Measurements from ENCODE around the gene ELP2.

Gene ELP2

GRCh38 chr18:36152781-36153180 is 23.1 kb downstream of the ELP2 start:
- Histone ChIP-seq H3K79me1 (replicated peaks; ENCODE audit: low read length, poor library complexity, severe bottlenecking) (peaks cover 11% of the 10 kb centered on the region), H3K4me3 (ENCODE audit: insufficient read depth in 1 of 2, low read depth in 1 of 2, low read length in 2 of 2) (no peak overlapping the region), H2BK12ac (ENCODE audit: low read length in 2 of 2) (no peak overlapping the region), H2BK5ac (ENCODE audit: low read depth, low read length, poor library complexity, severe bottlenecking) (peak overlapping the region; percentile 100), H3K4me1 (ENCODE audit: control insufficient read depth, insufficient read depth, low read depth, low read length) (peaks cover 19% of the 10 kb centered on the region), H2AK5ac (ENCODE audit: low read length, severe bottlenecking) (peak overlapping the region; percentile 97), H3K9me3 (ENCODE audit: control insufficient read depth, low read length) (no peaks in the 10 kb centered on the region), H3K4me2 (ENCODE audit: low read length, poor library complexity, severe bottlenecking) (peak overlapping the region; percentile 59), H3K27me3 (ENCODE audit: control insufficient read depth in 1 of 2, insufficient read depth in 1 of 2, low read length in 2 of 2) (no peaks in the 10 kb centered on the region), H2AFZ (ENCODE audit: low read depth, low read length) (no peak overlapping the region), H3K36me3 (ENCODE audit: control insufficient read depth in 1 of 2, insufficient read depth in 2 of 2, low read depth in 1 of 2, low read length in 2 of 2) (peaks cover 15 to 73% of the 10 kb centered on the region in 2 experiments), H3K4ac (ENCODE audit: low read depth in 1 of 2, low read length in 2 of 2) (no peak overlapping the region), H4K91ac (ENCODE audit: low read length) (no peak overlapping the region), H3K18ac (ENCODE audit: low read depth in 1 of 2, low read length in 2 of 2) (no peak overlapping the region), H3K14ac (ENCODE audit: low read length in 2 of 2) (no peak overlapping the region), H4K8ac (ENCODE audit: low read length) (no peak overlapping the region), H3K9ac (ENCODE audit: low read length) (peak overlapping the region; percentile 86), H3K27ac (ENCODE audit: low read length, poor library complexity, severe bottlenecking) (peak overlapping the region; percentile 100), H3K23ac (ENCODE audit: low read length in 2 of 2) (no peak overlapping the region), H2BK15ac (ENCODE audit: low read depth, poor library complexity, severe bottlenecking) (no peak overlapping the region), H2BK120ac (ENCODE audit: low read depth, low read length) (no peak overlapping the region)
- DNase-seq: no peak
- no CpG with 5 or more reads among the region's 1 CpG for WGBS

DNA sequence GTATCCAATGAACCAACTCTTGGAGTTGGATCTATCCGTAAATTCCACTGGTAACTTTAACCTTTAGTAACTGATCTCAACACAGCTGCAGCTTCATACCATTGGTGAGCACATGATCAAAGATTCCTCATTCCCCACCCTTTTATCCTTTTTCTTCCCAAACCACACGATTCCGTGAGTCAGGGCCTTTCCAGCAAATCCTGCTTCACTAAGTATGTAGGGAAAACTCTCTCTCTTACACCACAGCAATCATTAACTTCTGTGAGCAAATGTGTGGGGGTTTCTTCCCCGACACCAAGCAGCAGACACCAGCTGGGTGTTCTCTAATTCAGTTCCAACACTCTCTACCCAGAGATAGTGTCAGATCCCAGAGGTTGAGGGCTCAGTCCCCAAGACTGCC is 23.5 kb downstream of the ELP2 start:
- no peaks in the 10 kb centered on the region for H3K27me3 ChIP-seq (ENCODE audit: control insufficient read depth in 1 of 2, insufficient read depth in 1 of 2, low read length in 2 of 2)
- no peaks in the 10 kb centered on the region for H3K9me3 ChIP-seq (ENCODE audit: control insufficient read depth, low read length)
- WGBS: 82% methylated on average over 4 of the region's 4 CpGs
- H4K8ac ChIP-seq (ENCODE audit: low read length): no peak overlapping the region
- H4K91ac ChIP-seq (ENCODE audit: low read length): no peak overlapping the region
- no peak overlapping the region for H3K4me3 ChIP-seq (ENCODE audit: insufficient read depth in 1 of 2, low read depth in 1 of 2, low read length in 2 of 2)
- H3K18ac ChIP-seq (ENCODE audit: low read depth in 1 of 2, low read length in 2 of 2): no peak overlapping the region
- no peak overlapping the region for H2AFZ ChIP-seq (ENCODE audit: low read depth, low read length)
- H3K4ac ChIP-seq (ENCODE audit: low read depth in 1 of 2, low read length in 2 of 2): no peak overlapping the region
- peaks cover 10% of the 10 kb centered on the region for H3K79me1 ChIP-seq (replicated peaks; ENCODE audit: low read length, poor library complexity, severe bottlenecking)
- H3K36me3 ChIP-seq (ENCODE audit: control insufficient read depth in 1 of 2, insufficient read depth in 2 of 2, low read depth in 1 of 2, low read length in 2 of 2): peaks cover 11 to 71% of the 10 kb centered on the region in 2 experiments
- H2BK15ac ChIP-seq (ENCODE audit: low read depth, poor library complexity, severe bottlenecking): no peak overlapping the region
- peak overlapping the region; percentile 35 for H3K4me2 ChIP-seq (ENCODE audit: low read length, poor library complexity, severe bottlenecking)
- H2AK5ac ChIP-seq (ENCODE audit: low read length, severe bottlenecking): peak overlapping the region; percentile 64
- H2BK120ac ChIP-seq (ENCODE audit: low read depth, low read length): no peak overlapping the region
- H3K4me1 ChIP-seq (ENCODE audit: control insufficient read depth, insufficient read depth, low read depth, low read length): peaks cover 18% of the 10 kb centered on the region
- H2BK5ac ChIP-seq (ENCODE audit: low read depth, low read length, poor library complexity, severe bottlenecking): peak overlapping the region; percentile 90
- H3K9ac ChIP-seq (ENCODE audit: low read length): peak overlapping the region; percentile 86
- no peak overlapping the region for H3K14ac ChIP-seq (ENCODE audit: low read length in 2 of 2)
- H3K23ac ChIP-seq (ENCODE audit: low read length in 2 of 2): no peak overlapping the region
- peak overlapping the region; percentile 100 for H3K27ac ChIP-seq (ENCODE audit: low read length, poor library complexity, severe bottlenecking)
- no peak overlapping the region for H2BK12ac ChIP-seq (ENCODE audit: low read length in 2 of 2)
- peak; percentile 67 for DNase-seq

- Histone ChIP-seq H2BK120ac (ENCODE audit: low read depth, low read length) (no peak overlapping the region), H3K27me3 (ENCODE audit: control insufficient read depth in 1 of 2, insufficient read depth in 1 of 2, low read length in 2 of 2) (no peaks in the 10 kb centered on the region)
These were observed 24.1 kb downstream of the ELP2 start for GRCh38 chr18:36153771-36154170.

GRCh38 chr18:36155851-36156757 is 26.4 kb downstream of the ELP2 start:
- no peak overlapping the region for H3K4me3 ChIP-seq (ENCODE audit: insufficient read depth in 1 of 2, low read depth in 1 of 2, low read length in 2 of 2)
- H3K4me1 ChIP-seq (ENCODE audit: control insufficient read depth, insufficient read depth, low read depth, low read length): peaks cover 15% of the 10 kb centered on the region
- H3K14ac ChIP-seq (ENCODE audit: low read length in 2 of 2): no peak overlapping the region
- H2BK5ac ChIP-seq (ENCODE audit: low read depth, low read length, poor library complexity, severe bottlenecking): peak overlapping the region; percentile 81
- no peaks in the 10 kb centered on the region for H3K9me3 ChIP-seq (ENCODE audit: control insufficient read depth, low read length)
- H2AFZ ChIP-seq (ENCODE audit: low read depth, low read length): no peak overlapping the region
- H2AK5ac ChIP-seq (ENCODE audit: low read length, severe bottlenecking): peak overlapping the region; percentile 99
- no peak overlapping the region for H3K4ac ChIP-seq (ENCODE audit: low read depth in 1 of 2, low read length in 2 of 2)
- H4K8ac ChIP-seq (ENCODE audit: low read length): no peak overlapping the region
- H4K91ac ChIP-seq (ENCODE audit: low read length): no peak overlapping the region
- no peak overlapping the region for H3K4me2 ChIP-seq (ENCODE audit: low read length, poor library complexity, severe bottlenecking)
- H2BK15ac ChIP-seq (ENCODE audit: low read depth, poor library complexity, severe bottlenecking): no peak overlapping the region
- no peak overlapping the region for H3K23ac ChIP-seq (ENCODE audit: low read length in 2 of 2)
- H3K27me3 ChIP-seq (ENCODE audit: control insufficient read depth in 1 of 2, insufficient read depth in 1 of 2, low read length in 2 of 2): no peaks in the 10 kb centered on the region
- H3K79me1 ChIP-seq (replicated peaks; ENCODE audit: low read length, poor library complexity, severe bottlenecking): peaks cover 6% of the 10 kb centered on the region
- peaks cover 10 to 67% of the 10 kb centered on the region in 2 experiments for H3K36me3 ChIP-seq (ENCODE audit: control insufficient read depth in 1 of 2, insufficient read depth in 2 of 2, low read depth in 1 of 2, low read length in 2 of 2)
- WGBS: 98% methylated on average over 7 of the region's 7 CpGs
- no peak for DNase-seq
- H2BK12ac ChIP-seq (ENCODE audit: low read length in 2 of 2): no peak overlapping the region
- H2BK120ac ChIP-seq (ENCODE audit: low read depth, low read length): no peak overlapping the region
- peak overlapping the region; percentile 97 for H3K27ac ChIP-seq (ENCODE audit: low read length, poor library complexity, severe bottlenecking)
- H3K9ac ChIP-seq (ENCODE audit: low read length): peak overlapping the region; percentile 63
- H3K18ac ChIP-seq (ENCODE audit: low read depth in 1 of 2, low read length in 2 of 2): no peak overlapping the region

More at GRCh38 chr18:36153771-36154170, 24.1 kb downstream of the ELP2 start:
- peaks cover 4% of the 10 kb centered on the region for H3K79me1 ChIP-seq (replicated peaks; ENCODE audit: low read length, poor library complexity, severe bottlenecking)
- peak overlapping the region; percentile 86 for H3K9ac ChIP-seq (ENCODE audit: low read length)
- H3K14ac ChIP-seq (ENCODE audit: low read length in 2 of 2): no peak overlapping the region
- H2AK5ac ChIP-seq (ENCODE audit: low read length, severe bottlenecking): peak overlapping the region; percentile 95
- no peak overlapping the region for H4K91ac ChIP-seq (ENCODE audit: low read length)
- no peaks in the 10 kb centered on the region for H3K9me3 ChIP-seq (ENCODE audit: control insufficient read depth, low read length)
- 96% methylated on average over 2 of the region's 2 CpGs for WGBS
- H3K4ac ChIP-seq (ENCODE audit: low read depth in 1 of 2, low read length in 2 of 2): no peak overlapping the region
- no peak overlapping the region for H2BK15ac ChIP-seq (ENCODE audit: low read depth, poor library complexity, severe bottlenecking)
- H3K27ac ChIP-seq (ENCODE audit: low read length, poor library complexity, severe bottlenecking): peak overlapping the region; percentile 99
- H2BK5ac ChIP-seq (ENCODE audit: low read depth, low read length, poor library complexity, severe bottlenecking): peak overlapping the region; percentile 90
- no peak overlapping the region for H3K4me3 ChIP-seq (ENCODE audit: insufficient read depth in 1 of 2, low read depth in 1 of 2, low read length in 2 of 2)
- no peak overlapping the region for H2AFZ ChIP-seq (ENCODE audit: low read depth, low read length)
- H3K36me3 ChIP-seq (ENCODE audit: control insufficient read depth in 1 of 2, insufficient read depth in 2 of 2, low read depth in 1 of 2, low read length in 2 of 2): peaks cover 6 to 66% of the 10 kb centered on the region in 2 experiments
- H3K4me1 ChIP-seq (ENCODE audit: control insufficient read depth, insufficient read depth, low read depth, low read length): peaks cover 16% of the 10 kb centered on the region
- no peak overlapping the region for H4K8ac ChIP-seq (ENCODE audit: low read length)
- no peak overlapping the region for H3K4me2 ChIP-seq (ENCODE audit: low read length, poor library complexity, severe bottlenecking)
- no peak overlapping the region for H3K23ac ChIP-seq (ENCODE audit: low read length in 2 of 2)
- no peak overlapping the region for H2BK12ac ChIP-seq (ENCODE audit: low read length in 2 of 2)
- no peak overlapping the region for H3K18ac ChIP-seq (ENCODE audit: low read depth in 1 of 2, low read length in 2 of 2)
- DNase-seq: no peak
